Stimulated activated CD8-positive, alpha-beta memory T cell treated with anti-CD3 and anti-CD28 coated beads, Interleukin-12 subunit alpha, Interleukin-12 subunit beta, amount 100 ng/mL, for 4 hours (primary cell): ENCODE data around the gene CREB3L1.

Source experiments
- DNase-seq: peaks from one replicate; pipeline ENCODE4 v3.0.0-alpha.2; 2020; ENCODE audit warnings: low read depth

CREB3L1 gene

DNA sequence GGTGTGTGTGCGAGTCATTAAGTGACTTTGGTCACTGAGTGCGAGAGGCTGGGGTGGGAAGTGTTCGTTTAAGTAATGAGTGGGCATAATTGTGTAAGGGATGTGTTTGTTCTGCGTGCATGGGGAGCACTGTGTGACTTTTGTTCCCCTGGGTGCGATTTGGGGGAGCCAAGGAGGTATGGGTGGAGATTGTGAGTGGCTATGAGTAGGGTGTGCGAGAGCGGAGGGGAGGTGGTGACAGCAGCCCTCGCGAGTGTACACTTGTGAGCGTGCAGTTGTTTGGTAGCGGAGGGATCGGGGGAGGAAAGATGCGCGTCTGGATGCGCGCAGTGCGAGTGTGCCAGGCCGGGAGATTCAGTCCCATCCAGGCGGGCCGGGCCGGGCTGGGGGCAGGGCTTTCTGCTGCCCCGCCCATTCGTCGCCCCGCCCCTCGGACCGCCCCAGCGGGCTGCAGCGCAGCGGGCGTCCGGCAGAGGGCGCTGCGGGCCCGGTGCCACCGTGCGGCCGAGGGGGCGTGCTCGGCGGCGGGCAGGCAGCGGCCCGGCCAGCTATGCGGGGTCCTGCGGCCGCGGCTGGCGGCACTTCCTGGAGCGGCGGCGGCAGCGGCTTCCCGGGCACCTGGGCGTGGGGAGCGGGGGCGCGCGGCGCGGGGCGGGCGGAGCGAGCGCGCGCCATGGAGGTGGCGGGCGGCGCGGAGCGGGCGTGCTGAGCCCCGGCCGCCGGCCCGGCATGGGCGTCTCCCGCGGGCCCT, 69.6 kb downstream of the CREB3L1 start, which contains the start of gene DGKZ:
DGKZ (plus strand) TSS at position 578 of the 751 bp plus-strand sequence. CDS start 197 bp downstream, outside the sequence.
- DNase-seq = peak; percentile 82

DNA sequence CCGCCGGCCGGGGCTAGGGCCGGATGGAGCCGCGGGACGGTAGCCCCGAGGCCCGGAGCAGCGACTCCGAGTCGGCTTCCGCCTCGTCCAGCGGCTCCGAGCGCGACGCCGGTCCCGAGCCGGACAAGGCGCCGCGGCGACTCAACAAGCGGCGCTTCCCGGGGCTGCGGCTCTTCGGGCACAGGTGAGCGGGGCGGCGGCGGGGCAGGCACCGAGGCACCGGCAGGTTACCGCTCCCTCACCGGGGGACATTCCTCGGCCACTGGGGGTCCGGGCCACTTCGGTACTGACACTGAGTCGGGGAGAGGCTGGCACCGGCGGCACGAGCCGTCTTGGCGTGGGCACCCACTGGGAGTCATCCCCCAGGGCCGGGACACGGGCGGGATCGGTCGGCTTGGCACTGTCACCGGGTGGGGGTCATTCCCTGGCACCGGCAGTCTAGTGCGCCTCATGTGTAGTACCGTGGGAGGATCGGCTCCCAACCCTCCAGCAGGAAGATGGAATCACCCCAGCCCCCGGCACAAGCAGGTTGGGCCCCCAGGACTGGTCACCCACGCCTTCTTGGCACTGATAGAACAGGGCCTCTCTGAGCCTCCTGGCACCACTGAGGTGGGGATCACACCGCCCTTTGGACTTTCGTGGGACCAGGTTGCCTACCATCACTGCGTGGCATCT, 70.3 kb downstream of the CREB3L1 start:
- DNase-seq = no peak

DNA sequence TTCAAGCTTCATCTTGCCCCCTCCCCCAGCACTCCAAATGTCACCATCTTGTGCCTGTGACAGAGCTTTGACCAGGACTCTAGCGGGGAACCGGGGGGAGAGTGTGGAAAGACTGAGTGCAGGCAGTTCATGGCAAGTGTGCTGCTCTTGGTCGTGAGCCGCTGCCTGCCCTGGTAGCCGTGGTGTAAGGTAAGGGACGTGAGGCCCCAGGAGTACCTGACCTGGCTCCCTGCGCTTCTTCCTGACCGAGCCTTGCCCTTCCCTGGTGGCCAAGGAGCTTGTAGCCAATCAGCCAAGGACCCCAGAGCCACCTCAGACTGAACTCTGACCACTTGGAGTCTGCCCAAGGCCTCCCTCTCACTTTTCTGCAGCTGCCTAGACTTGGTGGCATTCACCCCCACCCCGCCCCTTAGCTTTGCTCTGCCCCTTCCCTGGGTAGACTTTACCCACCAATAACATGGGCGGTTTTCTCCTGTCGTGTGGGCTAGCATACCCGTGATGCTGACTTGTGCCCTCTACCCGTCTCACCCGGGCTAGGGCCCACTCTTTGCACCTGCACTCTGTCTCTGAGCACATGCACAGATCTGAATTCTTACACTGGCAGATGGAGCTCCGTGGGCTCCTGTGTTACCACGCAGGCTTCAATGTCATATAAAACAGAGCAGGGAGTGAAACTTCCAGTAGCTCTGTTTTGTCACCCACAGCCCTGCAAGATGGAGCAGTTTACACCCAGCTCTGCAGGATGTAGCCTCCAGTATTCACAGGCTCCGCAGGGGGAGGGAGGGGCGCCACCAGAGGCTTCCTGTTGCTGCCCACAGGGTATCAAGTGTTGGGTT, 71.3 kb downstream of the CREB3L1 start:
- DNase-seq = peak; percentile 57

DNA sequence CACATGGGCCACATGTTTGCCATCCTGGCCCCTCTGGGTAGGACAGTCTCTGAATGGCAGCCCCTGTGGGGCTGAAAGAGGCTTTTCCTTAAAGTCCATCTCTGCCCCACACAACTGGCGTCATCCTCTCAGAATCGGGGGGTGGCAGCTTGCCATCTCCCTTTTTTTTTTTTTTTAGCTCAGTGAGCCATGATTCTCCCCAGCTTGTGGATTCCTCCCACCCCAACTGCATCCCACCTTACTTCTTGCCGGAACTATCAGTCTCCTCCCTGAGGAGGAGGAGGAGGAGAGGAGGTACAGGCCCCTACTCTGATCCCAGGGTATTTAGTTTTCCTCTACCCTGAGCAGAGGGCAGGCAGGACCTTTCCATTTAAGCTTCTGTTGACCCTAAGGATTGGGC, 73.2 kb downstream of the CREB3L1 start:
- DNase-seq = no peak

- DNase-seq = no peak
These were observed 73.7 kb downstream of the CREB3L1 start for GRCh38 chr11:46351148-46351547.

DNA sequence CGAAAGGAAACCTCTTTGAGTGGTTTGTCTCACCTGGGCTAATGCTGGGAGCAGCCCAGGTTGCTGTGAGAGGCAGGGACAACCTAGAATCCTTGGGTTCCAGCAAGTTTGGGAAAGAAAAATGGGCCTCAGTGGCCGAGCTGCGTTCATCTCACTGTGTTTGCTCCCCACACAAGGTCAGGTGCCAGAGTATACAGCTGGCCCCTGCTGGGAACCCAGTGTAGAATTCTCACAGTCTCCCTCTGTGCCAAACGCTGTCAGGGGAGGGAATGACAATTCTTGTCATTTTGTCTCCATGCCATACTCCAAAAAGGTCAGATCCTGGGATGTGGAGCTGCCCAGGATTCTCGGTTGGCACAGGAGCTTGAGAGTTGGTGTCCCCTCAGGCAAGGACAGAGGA, 74.1 kb downstream of the CREB3L1 start:
- no peak for DNase-seq

DNA sequence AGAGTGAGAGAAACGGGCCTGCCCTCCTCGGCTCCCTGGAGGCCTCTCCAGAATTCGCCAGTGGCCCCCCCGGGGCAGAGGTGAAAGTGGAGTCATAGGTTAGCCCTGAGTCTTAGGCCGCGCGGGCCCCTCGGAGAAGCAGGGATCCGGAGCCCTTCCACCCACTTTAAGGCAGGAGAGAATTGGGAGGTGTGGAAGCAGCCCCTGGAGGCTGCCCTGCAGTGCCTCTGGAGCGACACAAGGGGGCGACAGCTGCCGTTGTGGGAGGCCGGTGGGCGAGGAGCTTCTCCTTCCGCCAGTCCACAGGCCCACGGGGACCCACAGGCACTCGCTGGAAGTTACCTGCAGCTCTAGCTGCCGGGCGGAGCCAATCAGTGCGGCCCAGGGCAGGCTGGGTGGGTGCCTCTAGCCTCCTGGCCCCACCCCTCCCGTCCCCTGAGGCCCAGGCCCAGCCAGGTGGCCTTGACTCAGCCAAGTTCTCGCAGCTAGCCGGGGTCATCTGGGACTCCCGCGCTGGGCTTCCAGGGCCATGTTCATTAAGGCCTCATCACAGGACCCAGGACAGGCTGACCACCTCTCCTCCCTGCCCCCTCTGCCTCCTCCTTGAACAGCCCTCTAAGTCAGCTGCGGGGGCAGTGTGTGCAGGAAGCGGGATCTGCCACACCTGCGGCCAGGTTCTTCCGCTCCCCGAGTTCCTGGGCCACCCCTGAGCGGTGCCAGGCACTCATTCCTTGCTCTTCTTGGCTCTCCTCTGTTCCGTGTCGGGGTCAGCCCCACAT, 74.8 kb downstream of the CREB3L1 start:
- peak; percentile 53 for DNase-seq

- peak; percentile 64 for DNase-seq
These were observed 76.2 kb downstream of the CREB3L1 start for GRCh38 chr11:46353698-46354097.

DNA sequence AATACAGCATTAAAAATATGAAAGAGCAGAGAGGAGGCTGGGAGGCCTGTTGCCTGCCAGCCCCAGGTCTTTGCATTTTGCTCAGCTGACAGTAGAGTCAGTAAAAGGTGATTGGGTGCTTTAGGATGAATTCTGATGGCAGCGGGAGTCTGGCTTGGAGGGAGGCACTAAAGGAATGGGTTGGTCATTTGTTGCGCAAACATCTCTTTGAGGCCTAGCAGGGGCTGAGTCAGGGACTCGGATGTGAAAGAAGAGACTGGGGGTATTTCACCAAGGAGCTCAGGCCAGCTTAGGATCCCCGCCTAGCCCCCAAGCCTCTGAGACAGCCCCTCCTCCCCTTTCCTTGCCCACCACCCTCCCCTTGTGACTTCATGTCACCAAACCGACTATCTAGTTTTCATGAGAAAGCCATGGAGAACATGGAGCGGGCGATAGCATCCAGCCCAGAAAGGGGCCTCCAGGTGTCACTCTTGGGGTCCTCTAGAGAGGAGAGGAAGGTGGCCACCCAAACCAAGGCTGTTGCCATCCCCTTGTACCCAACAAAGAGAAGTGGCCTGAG, 79.5 kb downstream of the CREB3L1 start:
- no peak for DNase-seq

- no peak for DNase-seq
These were observed 80.0 kb downstream of the CREB3L1 start for GRCh38 chr11:46357483-46357936.

GRCh38 chr11:46359953-46360352, 82.5 kb downstream of the CREB3L1 start:
- DNase-seq = no peak

DNA sequence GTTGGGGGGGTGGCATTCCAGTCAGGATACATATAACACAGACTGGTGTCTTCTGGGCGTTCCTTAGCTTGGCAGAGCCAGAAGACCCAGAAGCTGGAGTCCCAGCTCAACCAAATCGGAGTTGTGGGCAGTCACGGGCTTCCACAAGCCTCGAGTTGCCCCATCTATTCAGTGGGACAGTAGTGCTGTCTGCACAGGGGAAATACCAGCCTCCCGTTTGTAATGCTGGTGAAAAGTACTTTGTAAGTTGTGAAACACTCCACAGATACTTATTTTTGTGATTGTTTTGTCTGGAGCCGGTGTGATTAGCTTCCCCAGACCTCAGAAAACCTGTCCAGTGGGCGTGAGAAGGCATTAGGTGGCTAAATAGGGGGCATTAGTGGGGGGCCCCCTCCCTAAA, 83.4 kb downstream of the CREB3L1 start:
- DNase-seq = no peak

- peak; percentile 40 for DNase-seq
These were observed 84.1 kb downstream of the CREB3L1 start for GRCh38 chr11:46361283-46362155.

- no peak for DNase-seq
These were observed 84.9 kb downstream of the CREB3L1 start for GRCh38 chr11:46362156-46363030.

DNA sequence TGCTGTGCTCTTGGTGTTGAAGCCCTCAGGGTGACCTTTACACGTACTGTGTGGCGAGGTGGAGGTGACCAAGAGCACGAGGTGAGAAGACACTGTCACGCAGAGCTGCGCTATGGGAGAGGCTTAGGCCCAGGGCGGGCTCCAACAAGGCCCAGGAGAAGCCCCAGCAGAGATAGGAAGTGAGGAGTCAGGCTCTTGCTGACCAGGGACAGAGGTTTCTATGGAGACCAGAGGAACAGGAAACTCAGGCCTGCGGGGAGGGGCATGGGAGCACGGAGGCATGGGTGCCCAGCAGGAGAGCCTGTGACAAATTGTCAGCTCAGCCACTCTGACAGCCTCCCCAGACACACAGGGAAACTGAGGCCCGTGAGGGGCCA, 85.6 kb downstream of the CREB3L1 start:
- DNase-seq = no peak

DNA sequence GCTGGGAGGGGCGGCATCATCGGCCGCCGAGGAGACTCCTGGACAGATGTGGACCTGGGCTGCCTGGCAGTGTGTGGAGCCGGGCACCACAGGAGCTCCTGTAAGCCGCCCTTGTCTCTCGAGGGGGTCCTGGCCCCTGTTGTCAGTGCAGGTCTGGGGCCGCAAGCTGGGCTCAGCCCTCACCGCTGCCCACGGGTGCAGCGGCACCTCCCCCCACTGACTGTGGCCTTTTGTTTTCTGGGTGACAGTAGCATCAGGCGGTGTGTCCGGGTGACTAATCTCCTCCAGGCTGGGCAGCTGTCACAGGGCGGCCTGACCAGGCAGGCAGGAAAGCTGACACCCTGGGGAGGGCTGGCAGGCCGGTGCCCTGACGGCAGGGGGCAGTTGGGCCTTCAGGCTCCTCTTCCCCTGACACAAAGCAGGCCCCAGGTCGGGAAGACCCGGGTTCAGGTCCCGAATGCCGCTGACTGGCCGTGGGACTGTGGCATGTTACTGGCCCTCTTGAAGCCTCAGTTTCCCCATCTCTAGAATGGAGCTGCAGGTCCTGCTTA, 86.1 kb downstream of the CREB3L1 start:
- DNase-seq = no peak

DNA sequence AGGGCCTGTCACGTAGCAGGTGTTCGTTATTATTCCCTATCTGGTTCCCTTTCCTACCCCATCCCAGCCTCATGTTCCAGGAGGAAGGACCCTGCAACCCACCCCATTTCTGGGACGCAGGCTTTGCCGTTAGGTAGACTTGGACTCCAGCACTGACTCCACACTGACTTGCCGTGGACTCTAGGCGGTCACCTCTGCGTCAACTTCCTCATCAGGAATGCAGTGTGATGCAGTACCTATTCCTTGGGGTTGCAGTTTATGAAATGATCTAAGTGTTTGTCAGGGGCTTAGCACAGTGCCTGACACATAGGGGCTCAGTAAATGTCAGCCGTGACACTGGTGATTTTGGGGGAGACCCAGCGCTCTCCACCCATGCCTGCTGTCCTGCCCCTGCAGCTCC, 86.6 kb downstream of the CREB3L1 start:
- DNase-seq = no peak

- DNase-seq = no peak
These were observed 87.3 kb downstream of the CREB3L1 start for GRCh38 chr11:46364791-46365190.

GRCh38 chr11:46366260-46366659, 88.8 kb downstream of the CREB3L1 start:
- no peak for DNase-seq
